Vagina (tissue), 2 donors: ENCODE results near the gene IQGAP3.

Source experiments
- CTCF ChIP-seq, 3 experiments: fragments of 450-650 bp in 2 of 3; fragments of 200-600 bp in 1 of 3; sonication (generic) in 1 of 3; IDR thresholded peaks; one replicate each; pipeline ENCODE4 v1.5.1; 2017 to 2019; ENCODE audit warnings: antibody characterized with exemption in 3 of 3, mild to moderate bottlenecking in 2 of 3, moderate library complexity in 2 of 3
- POLR2A ChIP-seq, 2 donors: fragments of 450-650 bp; IDR thresholded peaks; one replicate each; pipeline ENCODE4 v1.6.1; 2017; ENCODE audit warnings: antibody characterized with exemption in 2 of 2, mild to moderate bottlenecking in 2 of 2, moderate library complexity in 2 of 2
- POLR2AphosphoS5 ChIP-seq, 2 donors: sonication (generic); formaldehyde crosslinking; IDR thresholded peaks; one replicate each; pipeline ENCODE4 v1.9.0; 2017; ENCODE audit warnings: antibody characterized with exemption in 2 of 2, mild to moderate bottlenecking in 2 of 2, low read depth in 1 of 2; ENCODE audit not compliant: insufficient read depth in 1 of 2

GRCh38 chr1:156615946-156616345 lies 43.6 kb upstream of the IQGAP3 start:
- no peak for TF ChIP-seq CTCF (IDR thresholded peaks at IDR 0.05)
- no peak for TF ChIP-seq POLR2A (IDR thresholded peaks at IDR 0.05)
- TF ChIP-seq POLR2AphosphoS5 (IDR thresholded peaks at IDR 0.05; ENCODE audit: insufficient read depth in 1 of 2, low read depth in 1 of 2): no peak
